Activated naive CD4-positive, alpha-beta T cell treated with Interleukin-2 at 50 U/mL for 16 hours (primary cell): Measurements from ENCODE around the gene CATSPERD.
"Not testable (repeated sequence)": the region's sequence is repeated elsewhere in the genome, so short reads cannot be mapped to it uniquely, and the experiment has no call there.

ENCODE experiments used
- DNase-seq: peaks from one replicate; pipeline ENCODE4 v3.0.0-alpha.2; 2020

CATSPERD gene

GRCh38 chr19:5698635-5699422 lies 21.6 kb upstream of the CATSPERD start:
- no peak for DNase-seq

GRCh38 chr19:5700455-5701092 lies 19.9 kb upstream of the CATSPERD start:
- DNase-seq, result no peak

- DNase-seq, result not testable (repeated sequence)
These were observed 18.4 kb upstream of the CATSPERD start for GRCh38 chr19:5702053-5702410.

GRCh38 chr19:5703819-5704818 lies 16.3 kb upstream of the CATSPERD start:
- DNase-seq, result no peak

- no peak for DNase-seq
These were observed 14.9 kb upstream of the CATSPERD start for GRCh38 chr19:5705552-5705951.

GRCh38 chr19:5706876-5707573 lies 13.4 kb upstream of the CATSPERD start:
- DNase-seq, result no peak

GRCh38 chr19:5707576-5708575 lies 12.6 kb upstream of the CATSPERD start:
- DNase-seq, result no peak

GRCh38 chr19:5711025-5711424 lies 9.4 kb upstream of the CATSPERD start:
- DNase-seq, result no peak

GRCh38 chr19:5711713-5712161 lies 8.7 kb upstream of the CATSPERD start:
- no peak for DNase-seq

- no peak for DNase-seq
These were observed 7.2 kb upstream of the CATSPERD start for GRCh38 chr19:5713228-5713627.

GRCh38 chr19:5714816-5715215 lies 5.6 kb upstream of the CATSPERD start:
- no peak for DNase-seq

GRCh38 chr19:5717215-5717935 lies 3.1 kb upstream of the CATSPERD start:
- DNase-seq, result no peak

- DNase-seq, result peak; percentile 77
These were observed 2.3 kb upstream of the CATSPERD start for GRCh38 chr19:5718037-5718578.

GRCh38 chr19:5718579-5719273 lies 1.7 kb upstream of the CATSPERD start:
- DNase-seq, result peak; percentile 70

- peak; percentile 33 for DNase-seq
These were observed 1.0 kb upstream of the CATSPERD start for GRCh38 chr19:5719274-5719960.

GRCh38 chr19:5727453-5728050 lies 7.1 kb downstream of the CATSPERD start:
- no peak for DNase-seq

- not testable (repeated sequence) for DNase-seq
These were observed 12.7 kb downstream of the CATSPERD start for GRCh38 chr19:5733172-5733571.

- DNase-seq, result no peak
These were observed 18.0 kb downstream of the CATSPERD start for GRCh38 chr19:5738423-5738822.

- DNase-seq, result no peak
These were observed 21.6 kb downstream of the CATSPERD start for GRCh38 chr19:5742051-5742450.
